Loucy (cell line): ENCODE data around the gene GZF1.

ENCODE experiments used
- EZH2phosphoT487 ChIP-seq: fragments of 200-600 bp; IDR thresholded peaks from 2 replicates; pipeline ENCODE4 v1.6.1; 2018; ENCODE audit warnings: antibody characterized with exemption, mild to moderate bottlenecking, moderate library complexity, borderline replicate concordance
- TF ChIP-seq, protein P1 (sequence below): fragments of 200-600 bp; sonication (generic); conservative IDR thresholded peaks from 2 replicates; pipeline ENCODE4 v1.5.1; 2014; ENCODE audit warnings: mild to moderate bottlenecking, antibody characterized with exemption, low read length

DNA sequence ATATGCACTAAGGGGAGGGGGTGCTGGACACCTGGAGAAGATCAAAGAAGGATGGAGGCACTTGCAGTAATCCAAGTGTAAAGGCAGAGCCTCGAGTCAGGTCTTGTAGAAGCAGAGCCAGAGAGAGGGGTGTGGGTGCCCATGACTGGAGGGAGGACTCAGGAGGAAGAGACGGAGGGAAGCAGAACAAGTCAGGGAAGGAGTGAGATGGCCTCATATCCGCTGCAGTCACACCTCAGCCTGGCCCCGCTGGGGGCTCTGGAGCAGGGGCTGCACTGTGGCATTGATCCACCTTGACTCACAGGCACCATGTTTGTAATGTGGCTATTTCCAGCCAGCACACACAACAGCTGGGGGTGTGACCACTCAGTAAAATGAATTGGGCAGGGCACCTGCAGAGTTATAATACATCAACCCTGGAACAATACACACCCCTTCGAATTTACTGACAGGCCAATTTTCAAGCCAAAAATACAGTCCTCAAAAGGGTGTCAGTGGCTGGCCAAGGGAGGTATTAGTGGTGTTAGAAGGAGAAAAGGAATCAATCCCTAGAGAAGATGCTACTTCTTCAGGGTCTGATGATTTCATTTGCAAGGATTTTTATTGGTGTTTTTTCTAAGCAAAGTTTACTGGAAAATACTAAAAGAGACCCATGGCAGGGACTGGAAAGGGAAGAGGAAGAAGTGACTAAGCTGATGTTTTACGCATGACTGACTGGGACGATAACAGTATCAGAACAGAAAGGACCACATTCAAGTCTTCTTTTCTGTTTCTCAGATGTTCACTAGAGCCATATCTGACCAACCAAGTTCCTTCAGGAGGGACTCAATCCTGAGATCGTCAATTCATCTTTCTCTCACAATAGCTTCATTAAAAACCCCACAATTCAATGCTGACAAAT, 30.3 kb upstream of the GZF1 start:
- TF ChIP-seq, protein P1, sequence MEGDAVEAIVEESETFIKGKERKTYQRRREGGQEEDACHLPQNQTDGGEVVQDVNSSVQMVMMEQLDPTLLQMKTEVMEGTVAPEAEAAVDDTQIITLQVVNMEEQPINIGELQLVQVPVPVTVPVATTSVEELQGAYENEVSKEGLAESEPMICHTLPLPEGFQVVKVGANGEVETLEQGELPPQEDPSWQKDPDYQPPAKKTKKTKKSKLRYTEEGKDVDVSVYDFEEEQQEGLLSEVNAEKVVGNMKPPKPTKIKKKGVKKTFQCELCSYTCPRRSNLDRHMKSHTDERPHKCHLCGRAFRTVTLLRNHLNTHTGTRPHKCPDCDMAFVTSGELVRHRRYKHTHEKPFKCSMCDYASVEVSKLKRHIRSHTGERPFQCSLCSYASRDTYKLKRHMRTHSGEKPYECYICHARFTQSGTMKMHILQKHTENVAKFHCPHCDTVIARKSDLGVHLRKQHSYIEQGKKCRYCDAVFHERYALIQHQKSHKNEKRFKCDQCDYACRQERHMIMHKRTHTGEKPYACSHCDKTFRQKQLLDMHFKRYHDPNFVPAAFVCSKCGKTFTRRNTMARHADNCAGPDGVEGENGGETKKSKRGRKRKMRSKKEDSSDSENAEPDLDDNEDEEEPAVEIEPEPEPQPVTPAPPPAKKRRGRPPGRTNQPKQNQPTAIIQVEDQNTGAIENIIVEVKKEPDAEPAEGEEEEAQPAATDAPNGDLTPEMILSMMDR, result no peak
- TF ChIP-seq EZH2phosphoT487, result no peak
